Breast epithelium (tissue), 4 donors: Measurements from ENCODE around the gene MCF2L2. TPM values are rescaled to one million over a fixed set of nuclear protein-coding genes. Genes with fewer than 3 reads are reported as not detected.

Source experiments
- DNase-seq, 2 donors: peaks; one replicate each; pipeline ENCODE4 v3.0.0-alpha.2; 2019; ENCODE audit warnings: low spot score in 2 of 2
- H3K27ac ChIP-seq, 2 donors: fragments of 200-600 bp; sonication (generic) in 1 of 2; one replicate each; pipeline ENCODE4 v1.5.1; 2016 to 2019; ENCODE audit warnings: mild to moderate bottlenecking in 1 of 2
- H3K27me3 ChIP-seq, 2 donors: fragments of 200-600 bp; sonication (generic) in 1 of 2; one replicate each; pipeline versions ENCODE4 v1.5.1 to v1.6.0; 2017 to 2019; ENCODE audit warnings: control low read depth in 1 of 2, mild to moderate bottlenecking in 1 of 2
- H3K36me3 ChIP-seq: fragments of 200-600 bp; one replicate; pipeline ENCODE4 v1.5.1; 2019
- H3K4me1 ChIP-seq, 2 donors: fragments of 200-600 bp; sonication (generic); one replicate each; pipeline ENCODE4 v1.5.1; 2016 to 2019; ENCODE audit warnings: control low read depth in 1 of 2
- H3K4me3 ChIP-seq, 3 donors: fragments of 200-600 bp; sonication (generic); 1 replicate in 2 of 3; 2 replicates in 1 of 3; pipeline ENCODE4 v1.5.1; 2016 to 2019; ENCODE audit warnings: mild to moderate bottlenecking in 3 of 3, moderate library complexity in 2 of 3
- H3K9me3 ChIP-seq, 2 donors: fragments of 200-600 bp; sonication (generic) in 1 of 2; one replicate each; pipeline ENCODE4 v1.5.1; 2016 to 2019; ENCODE audit warnings: control low read depth in 1 of 2
- CTCF ChIP-seq, 3 donors: fragments of 450-650 bp; IDR thresholded peaks; one replicate each; pipeline ENCODE4 v1.5.1; 2016 to 2017; ENCODE audit warnings: antibody characterized with exemption in 3 of 3, mild to moderate bottlenecking in 3 of 3, moderate library complexity in 3 of 3
- POLR2A ChIP-seq: fragments of 450-650 bp; IDR thresholded peaks from one replicate; pipeline ENCODE4 v1.6.1; 2016; ENCODE audit warnings: antibody characterized with exemption, mild to moderate bottlenecking, moderate library complexity
- POLR2AphosphoS5 ChIP-seq, 3 donors: sonication (generic); formaldehyde crosslinking; IDR thresholded peaks; one replicate each; pipeline ENCODE4 v1.6.1; 2017; ENCODE audit warnings: antibody characterized with exemption in 3 of 3
- intact Hi-C: fragments of 100-400 bp; cut with DNase I; formaldehyde crosslinking; loops from one replicate; pipeline ENCODE4 v1.15.1; 2023; ENCODE audit warnings: low total_unique reads
- total RNA-seq, 3 donors: library from RNA; depleted of rRNA; stranded (reverse); fragments of >200 nt; gene quantifications; one replicate each; pipeline ENCODE4 v1.1.0, GENCODE V29; 2016

Gene MCF2L2
- total RNA-seq, 3 donors from 2014 or later: 0.64 to 1.5 (median 1.3) TPM

GRCh38 chr3:183313764-183314163 is 114.7 kb downstream of the MCF2L2 start:
- Histone ChIP-seq H3K27me3 (no peaks in the 10 kb centered on the region), H3K27ac (no peak overlapping the region), H3K36me3 (no peaks in the 10 kb centered on the region), H3K9me3 (no peaks in the 10 kb centered on the region), H3K4me3 (no peak overlapping the region), H3K4me1 (no peaks in the 10 kb centered on the region)
- intact Hi-C loops: no loop called here
- TF ChIP-seq CTCF (IDR thresholded peaks at IDR 0.05): no peak
- TF ChIP-seq POLR2AphosphoS5 (IDR thresholded peaks at IDR 0.05): no peak
- TF ChIP-seq POLR2A: no peak
- no peak for DNase-seq

- no peak for DNase-seq
- H3K4me1 ChIP-seq: no peaks in the 10 kb centered on the region
- intact Hi-C loops: no loop called here
Observed at GRCh38 chr3:183313351-183313750, 115.1 kb downstream of the MCF2L2 start.

DNA sequence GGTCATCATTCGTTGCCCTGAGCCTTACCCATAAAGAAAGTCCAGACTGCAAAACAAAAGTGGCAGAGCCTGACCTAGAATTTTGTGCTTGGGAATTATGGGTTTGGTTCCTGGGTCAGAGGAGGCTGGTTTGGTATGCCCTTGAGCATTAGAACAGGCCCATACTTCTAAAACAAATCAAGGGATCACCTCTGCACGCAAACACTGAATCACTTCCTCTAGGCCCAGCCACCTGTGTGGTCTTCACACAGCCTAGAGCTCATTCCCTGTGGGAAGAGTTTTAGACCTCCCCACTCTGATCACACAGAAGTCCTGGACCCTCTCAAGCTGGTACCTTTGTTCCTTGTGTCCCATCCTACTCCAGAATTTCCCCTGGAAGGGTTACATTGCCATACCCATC is 116.0 kb downstream of the MCF2L2 start:
- H3K36me3 ChIP-seq: no peaks in the 10 kb centered on the region
- H3K9me3 ChIP-seq: no peaks in the 10 kb centered on the region
- intact Hi-C loops: no loop called here
- no peak overlapping the region for H3K27ac ChIP-seq
- H3K4me1 ChIP-seq: no peaks in the 10 kb centered on the region
- H3K4me3 ChIP-seq: no peak overlapping the region
- no peaks in the 10 kb centered on the region for H3K27me3 ChIP-seq
- no peak for DNase-seq
- TF ChIP-seq POLR2AphosphoS5 (IDR thresholded peaks at IDR 0.05): no peak
- TF ChIP-seq POLR2A: no peak

More at GRCh38 chr3:183313351-183313750, 115.1 kb downstream of the MCF2L2 start:
- no peaks in the 10 kb centered on the region for H3K27me3 ChIP-seq
- H3K9me3 ChIP-seq: no peaks in the 10 kb centered on the region
- H3K4me3 ChIP-seq: no peak overlapping the region
- no peaks in the 10 kb centered on the region for H3K36me3 ChIP-seq
- no peak overlapping the region for H3K27ac ChIP-seq
- TF ChIP-seq POLR2AphosphoS5 (IDR thresholded peaks at IDR 0.05): no peak
- TF ChIP-seq CTCF (IDR thresholded peaks at IDR 0.05): no peak
- no peak for TF ChIP-seq POLR2A

DNA sequence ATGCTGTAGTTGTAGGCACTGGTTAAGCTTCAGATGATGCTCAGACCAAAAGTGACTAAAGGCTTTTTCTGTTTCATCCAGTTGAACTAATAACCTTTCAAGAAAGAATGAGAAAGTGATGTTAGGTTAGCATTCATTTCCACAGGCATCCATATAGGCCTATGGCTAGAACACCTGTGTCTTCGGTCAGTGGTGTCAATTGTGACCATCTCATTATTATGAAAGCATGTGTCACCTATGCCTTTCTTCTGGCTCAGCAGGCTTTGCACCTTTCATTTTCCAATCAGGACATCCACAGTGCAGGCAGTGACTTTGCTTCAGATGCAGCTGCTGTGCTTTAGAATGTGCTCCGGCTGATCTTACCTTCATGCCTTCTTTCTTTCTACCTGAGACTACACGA is 117.5 kb downstream of the MCF2L2 start:
- no peak overlapping the region for H3K4me3 ChIP-seq
- DNase-seq: no peak
- intact Hi-C loops: no loop called here
- H3K27ac ChIP-seq: no peak overlapping the region
- no peaks in the 10 kb centered on the region for H3K27me3 ChIP-seq
- H3K9me3 ChIP-seq: no peaks in the 10 kb centered on the region
- TF ChIP-seq POLR2AphosphoS5 (IDR thresholded peaks at IDR 0.05) (no peak), CTCF (IDR thresholded peaks at IDR 0.05) (no peak), POLR2A (no peak)
- H3K4me1 ChIP-seq: no peaks in the 10 kb centered on the region
- no peaks in the 10 kb centered on the region for H3K36me3 ChIP-seq

GRCh38 chr3:183309276-183309675 is 119.1 kb downstream of the MCF2L2 start:
- intact Hi-C loops: no loop called here
- no peak for TF ChIP-seq POLR2A
- no peak for TF ChIP-seq CTCF (IDR thresholded peaks at IDR 0.05)
- TF ChIP-seq POLR2AphosphoS5 (IDR thresholded peaks at IDR 0.05): no peak
- H3K4me1 ChIP-seq: no peaks in the 10 kb centered on the region
- H3K27me3 ChIP-seq: no peaks in the 10 kb centered on the region
- no peaks in the 10 kb centered on the region for H3K36me3 ChIP-seq
- no peaks in the 10 kb centered on the region for H3K9me3 ChIP-seq
- H3K4me3 ChIP-seq: no peak overlapping the region
- no peak overlapping the region for H3K27ac ChIP-seq
- no peak for DNase-seq

- DNase-seq: no peak
- no peaks in the 10 kb centered on the region for H3K4me1 ChIP-seq
- intact Hi-C loops: no loop called here
- H3K36me3 ChIP-seq: no peaks in the 10 kb centered on the region
- no peak overlapping the region for H3K27ac ChIP-seq
- H3K4me3 ChIP-seq: no peak overlapping the region
- no peaks in the 10 kb centered on the region for H3K9me3 ChIP-seq
- TF ChIP-seq POLR2AphosphoS5 (IDR thresholded peaks at IDR 0.05) (no peak), POLR2A (no peak), CTCF (IDR thresholded peaks at IDR 0.05) (no peak)
- H3K27me3 ChIP-seq: no peaks in the 10 kb centered on the region
Observed at GRCh38 chr3:183308751-183309150, 119.7 kb downstream of the MCF2L2 start.
